Kidney epithelial cell (primary cell): ENCODE results near the gene SNX19. TPM values are rescaled to one million over a fixed set of nuclear protein-coding genes. Genes with fewer than 3 reads are reported as not detected.

Experiments used
- DNase-seq: peaks from one replicate; pipeline ENCODE4 v3.0.0-alpha.2; 2010; ENCODE audit warnings: low read depth
- H3K27me3 ChIP-seq: 2 replicates; pipeline ENCODE4 v1.6.0; 2011; ENCODE audit warnings: low read length; ENCODE audit not compliant: control insufficient read depth, insufficient read depth
- H3K36me3 ChIP-seq: 2 replicates; pipeline ENCODE4 v1.5.1; 2011; ENCODE audit warnings: low read length; ENCODE audit not compliant: control insufficient read depth, insufficient read depth
- H3K4me3 ChIP-seq: 2 replicates; pipeline ENCODE4 v1.5.1; 2011; ENCODE audit warnings: low read depth, mild to moderate bottlenecking, control low read depth, low read length
- CTCF ChIP-seq: IDR thresholded peaks from 2 replicates; pipeline ENCODE4 v1.5.1; 2011; ENCODE audit warnings: mild to moderate bottlenecking, moderate library complexity, low read length, control low read depth, inconsistent platforms; ENCODE audit not compliant: insufficient read depth, poor library complexity, severe bottlenecking
- total RNA-seq: library from RNA; depleted of rRNA; stranded (reverse); fragments of >200 nt; gene quantifications from 2 replicates; pipeline ENCODE4 v1.2.3, GENCODE V29; 2015

SNX19 gene
- total RNA-seq, 1 donor from 2014 or later, result 96.1 TPM

- Histone ChIP-seq H3K27me3 (no peaks in the 10 kb centered on the region), H3K36me3 (no peaks in the 10 kb centered on the region), H3K4me3 (no peak overlapping the region)
- DNase-seq, result no peak
- no peak for TF ChIP-seq CTCF
These were observed 47.4 kb downstream of the SNX19 start for GRCh38 chr11:130868721-130869390.

- DNase-seq, result no peak
- no peak for TF ChIP-seq CTCF
- Histone ChIP-seq H3K4me3 (no peak overlapping the region), H3K27me3 (no peaks in the 10 kb centered on the region), H3K36me3 (no peaks in the 10 kb centered on the region)
These were observed 48.1 kb downstream of the SNX19 start for GRCh38 chr11:130868086-130868710.

GRCh38 chr11:130866831-130867230 is 49.4 kb downstream of the SNX19 start:
- no peak for DNase-seq
- no peaks in the 10 kb centered on the region for H3K27me3 ChIP-seq
- no peaks in the 10 kb centered on the region for H3K36me3 ChIP-seq
- no peak for TF ChIP-seq CTCF
- no peak overlapping the region for H3K4me3 ChIP-seq

- no peaks in the 10 kb centered on the region for H3K36me3 ChIP-seq
- TF ChIP-seq CTCF, result no peak
These were observed 50.5 kb downstream of the SNX19 start for GRCh38 chr11:130865774-130866114.

GRCh38 chr11:130865091-130865773 is 51.0 kb downstream of the SNX19 start:
- Histone ChIP-seq H3K36me3 (no peaks in the 10 kb centered on the region), H3K4me3 (no peak overlapping the region), H3K27me3 (no peaks in the 10 kb centered on the region)
- TF ChIP-seq CTCF, result no peak
- no peak for DNase-seq

More at GRCh38 chr11:130865774-130866114, 50.5 kb downstream of the SNX19 start:
- H3K27me3 ChIP-seq, result no peaks in the 10 kb centered on the region
- no peak for DNase-seq
- no peak overlapping the region for H3K4me3 ChIP-seq
